Measurements from ENCODE around the gene ATP1B3.
"Not testable (repeated sequence)": the region's sequence is repeated elsewhere in the genome, so short reads cannot be mapped to it uniquely, and the experiment has no call there.

The ATP1B3 gene

DNA sequence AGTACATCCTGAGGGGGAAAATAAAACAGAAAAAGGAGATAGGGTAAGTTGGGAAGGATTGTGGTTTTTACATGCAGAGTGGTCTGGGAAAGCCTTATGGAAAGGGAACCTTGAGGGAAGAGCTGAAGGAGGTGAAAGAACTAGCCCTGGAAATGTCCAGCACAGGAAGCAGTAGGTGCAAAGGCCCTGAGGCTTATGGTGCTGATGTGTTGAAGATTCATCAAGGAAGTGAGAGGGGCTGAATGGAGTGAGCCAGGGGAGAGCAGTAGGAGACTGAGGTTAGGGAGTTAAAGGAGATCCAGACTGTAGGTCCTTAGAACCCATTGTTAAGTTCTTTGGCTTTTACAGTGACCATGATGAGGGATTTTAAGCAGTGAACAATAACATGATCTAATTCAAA, 33.0 kb downstream of the ATP1B3 start:
- no peak for DNase-seq

DNA sequence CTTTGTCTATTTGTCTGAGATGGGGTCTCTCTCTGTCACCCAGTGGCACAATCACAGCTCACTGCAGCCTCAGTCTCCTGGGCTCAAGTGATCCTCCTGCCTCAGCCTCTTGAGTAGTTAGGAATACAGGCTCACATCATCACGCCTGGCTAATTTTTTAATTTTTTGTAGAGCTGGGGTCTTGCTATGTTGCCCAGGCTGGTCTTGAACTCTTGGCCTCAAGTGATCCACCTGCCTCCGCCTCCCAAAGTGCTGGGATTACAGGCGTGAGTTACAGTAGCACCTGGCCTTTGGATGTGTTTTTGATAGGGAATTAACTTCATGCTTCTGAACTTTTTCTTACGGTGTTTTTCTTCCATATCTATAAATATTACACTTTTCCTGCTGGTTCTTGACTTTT, 33.5 kb downstream of the ATP1B3 start:
- DNase-seq = not testable (repeated sequence)

DNA sequence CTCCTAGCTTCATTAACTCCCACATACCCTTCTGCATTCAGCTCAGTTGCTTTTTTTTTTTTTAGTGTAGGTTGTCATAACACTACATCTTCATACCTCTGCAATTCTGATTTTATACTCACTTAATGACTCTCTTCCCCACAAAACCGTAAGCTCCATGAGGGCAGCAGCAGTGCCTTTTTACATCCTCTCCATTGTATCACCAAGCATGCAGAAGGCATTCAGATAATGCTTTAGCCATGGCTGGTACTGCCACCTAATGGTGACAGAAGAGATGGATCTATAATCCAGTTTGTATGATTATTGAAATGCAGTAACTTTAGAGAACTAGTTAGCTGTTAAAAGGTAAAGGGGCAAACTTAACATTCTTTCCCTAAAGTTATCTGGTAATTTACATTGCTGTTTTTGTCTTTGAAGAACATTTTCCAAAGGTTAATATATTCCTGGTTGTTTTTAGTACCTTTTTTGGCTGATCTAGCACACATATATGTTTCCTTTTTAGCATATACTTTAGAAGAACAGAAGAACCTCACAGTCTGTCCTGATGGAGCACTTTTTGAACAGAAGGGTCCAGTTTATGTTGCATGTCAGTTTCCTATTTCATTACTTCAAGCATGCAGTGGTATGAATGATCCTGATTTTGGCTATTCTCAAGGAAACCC, 36.8 kb downstream of the ATP1B3 start:
- DNase-seq = peak; percentile 64

DNA sequence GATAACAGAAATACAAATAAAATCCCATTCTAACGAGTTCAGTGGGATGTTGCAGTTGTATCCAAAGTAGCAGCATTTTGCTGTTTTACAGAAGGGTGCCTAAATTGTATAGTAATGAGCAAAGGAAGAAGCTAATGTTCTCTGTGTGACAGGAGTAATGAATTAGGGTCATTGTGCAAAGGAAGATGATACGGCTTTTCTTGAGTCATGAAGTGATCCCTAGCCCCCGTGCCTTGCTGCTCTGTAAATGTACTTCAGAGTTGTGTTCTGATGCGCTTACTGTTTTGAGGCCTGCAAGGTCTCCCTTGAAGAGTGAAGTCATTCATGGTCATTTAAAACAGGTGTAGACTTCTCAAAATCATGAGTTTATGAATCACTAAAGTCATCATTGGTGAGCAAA, 37.9 kb downstream of the ATP1B3 start:
- DNase-seq = no peak

DNA sequence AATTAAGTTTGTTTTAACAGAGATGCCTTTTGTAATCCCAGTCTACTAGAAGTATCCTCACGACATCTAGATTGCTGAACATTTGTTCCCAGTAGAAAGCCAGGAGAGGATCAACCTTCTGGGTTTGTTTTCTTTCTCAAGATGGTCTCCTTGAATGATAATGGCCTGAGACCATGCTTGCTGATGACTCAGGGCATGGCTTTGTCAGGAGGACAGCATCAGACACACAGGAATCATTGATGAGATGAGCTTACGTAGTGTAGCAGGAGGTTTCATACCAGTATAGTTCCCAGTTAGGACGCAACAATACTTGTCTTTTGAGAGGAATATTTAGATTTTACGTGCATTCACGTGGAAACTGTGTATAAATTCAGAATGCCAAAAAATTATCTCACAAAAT, 38.6 kb downstream of the ATP1B3 start:
- no peak for DNase-seq

DNA sequence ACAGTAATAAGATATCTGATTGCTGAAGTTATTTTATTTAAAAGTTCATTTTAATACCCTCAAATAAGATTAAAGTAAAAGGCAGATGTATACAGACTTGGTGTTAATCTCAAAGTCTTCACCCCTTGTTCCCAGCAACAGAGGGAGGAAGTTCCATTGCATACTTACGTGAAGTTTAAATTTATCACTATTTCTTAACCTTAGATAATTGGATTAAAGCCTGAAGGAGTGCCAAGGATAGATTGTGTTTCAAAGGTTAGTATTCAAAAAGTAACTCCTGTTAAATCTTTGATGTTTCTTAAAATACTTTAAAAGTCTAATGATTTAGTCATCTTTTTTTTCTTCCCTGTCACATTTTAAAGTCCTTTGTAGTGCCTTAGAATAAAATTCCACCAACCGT, 39.3 kb downstream of the ATP1B3 start:
- no peak for DNase-seq

DNA sequence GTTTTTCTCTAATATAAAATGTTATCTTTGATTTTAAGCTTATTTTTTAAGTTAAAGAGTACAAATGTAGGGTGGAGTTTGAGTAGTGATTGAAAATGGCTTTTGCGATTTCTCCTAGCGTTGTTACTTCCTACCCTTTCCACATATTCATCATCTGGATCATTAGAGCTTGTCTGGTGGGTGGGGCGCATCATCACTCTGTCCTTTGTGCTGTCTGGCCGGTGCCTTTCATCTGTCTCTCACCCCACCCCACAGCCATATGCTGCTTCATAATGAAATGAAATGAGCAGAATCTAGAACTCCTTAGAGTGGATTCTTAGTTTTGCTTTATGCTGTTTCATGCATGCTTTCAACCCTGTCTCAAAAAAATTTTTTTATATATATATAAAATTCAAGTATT, 44.3 kb downstream of the ATP1B3 start:
- DNase-seq = no peak

DNA sequence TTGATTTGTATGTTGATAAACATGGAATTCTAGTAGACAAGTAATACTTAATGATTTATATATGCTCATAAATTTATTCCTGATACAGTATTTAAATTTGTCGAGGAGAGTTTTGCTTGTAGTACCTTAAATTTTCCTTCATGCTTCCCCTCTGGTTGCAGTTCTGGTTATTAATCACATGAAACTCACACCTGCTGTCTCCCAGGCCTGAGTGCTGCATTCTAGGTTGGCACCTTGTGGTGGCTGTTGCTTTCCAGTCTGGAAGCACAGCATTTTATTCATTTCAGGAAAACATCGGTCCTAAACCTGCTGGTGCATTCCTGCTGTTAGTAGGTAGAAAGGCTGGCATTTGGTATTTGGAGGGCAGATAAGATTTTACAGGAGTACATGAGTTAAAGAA, 44.9 kb downstream of the ATP1B3 start:
- no peak for DNase-seq

DNA sequence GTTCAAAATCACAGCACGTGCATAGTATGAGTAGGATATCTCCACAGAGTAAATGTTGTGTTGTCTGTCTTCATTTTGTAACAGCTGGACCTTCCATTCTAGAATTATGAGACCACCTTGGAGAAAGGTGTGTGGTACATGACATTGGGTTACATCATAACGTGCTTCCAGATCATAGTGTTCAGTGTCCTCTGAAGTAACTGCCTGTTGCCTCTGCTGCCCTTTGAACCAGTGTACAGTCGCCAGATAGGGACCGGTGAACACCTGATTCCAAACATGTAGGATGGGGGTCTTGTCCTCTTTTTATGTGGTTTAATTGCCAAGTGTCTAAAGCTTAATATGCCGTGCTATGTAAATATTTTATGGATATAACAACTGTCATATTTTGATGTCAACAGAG, 49.2 kb downstream of the ATP1B3 start:
- not testable (repeated sequence) for DNase-seq

DNA sequence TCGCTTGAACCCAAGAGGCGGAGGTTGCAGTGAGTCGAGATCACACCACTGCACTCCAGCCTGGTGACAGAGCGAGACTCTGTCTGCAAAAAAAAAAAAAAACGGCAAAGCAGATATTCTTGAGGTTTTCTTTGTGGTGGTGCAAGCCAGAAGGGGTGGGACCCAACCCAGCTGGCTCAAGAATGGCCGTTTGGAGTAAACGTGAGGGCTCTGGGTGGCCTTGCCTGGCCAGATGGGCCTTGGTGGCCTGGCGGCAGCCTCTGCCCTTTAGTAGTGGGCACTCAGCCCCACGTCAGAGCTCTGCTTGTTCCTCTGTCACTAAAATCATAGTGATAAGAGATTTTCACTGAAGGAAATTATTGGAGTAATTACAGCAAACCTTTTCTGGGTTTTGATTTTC, 50.5 kb downstream of the ATP1B3 start:
- no peak for DNase-seq

DNA sequence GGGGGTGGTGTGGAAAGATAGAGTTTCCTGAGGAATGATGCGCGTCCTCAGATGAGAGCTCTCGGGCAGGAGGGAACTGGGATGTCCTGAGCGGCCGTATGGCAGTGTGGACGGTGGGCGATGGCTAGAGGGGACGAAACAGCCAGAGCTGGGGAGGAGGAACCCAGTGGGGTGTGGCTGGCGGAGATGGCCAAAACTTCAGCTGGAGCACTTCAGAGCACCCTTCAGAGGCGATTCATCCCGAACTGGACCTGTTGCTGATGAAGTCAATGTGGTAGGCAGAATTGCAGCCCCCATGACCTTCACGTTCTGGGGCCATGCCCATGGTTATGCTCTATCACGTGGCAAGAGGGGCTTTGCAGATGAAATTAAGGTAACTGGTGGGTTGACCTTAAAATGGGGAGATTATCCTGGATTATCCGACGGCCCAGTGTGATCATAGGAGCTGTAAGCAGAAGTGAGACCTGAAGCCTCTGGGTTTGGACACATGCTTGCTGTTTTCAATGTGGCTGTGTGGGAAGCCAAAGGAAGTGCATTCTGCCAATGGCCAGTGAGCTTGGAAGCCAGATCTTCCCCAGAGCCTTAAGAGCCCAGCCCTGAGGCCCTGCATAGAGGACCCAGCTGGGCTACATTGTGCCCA, 52.3 kb downstream of the ATP1B3 start:
- no peak for DNase-seq

DNA sequence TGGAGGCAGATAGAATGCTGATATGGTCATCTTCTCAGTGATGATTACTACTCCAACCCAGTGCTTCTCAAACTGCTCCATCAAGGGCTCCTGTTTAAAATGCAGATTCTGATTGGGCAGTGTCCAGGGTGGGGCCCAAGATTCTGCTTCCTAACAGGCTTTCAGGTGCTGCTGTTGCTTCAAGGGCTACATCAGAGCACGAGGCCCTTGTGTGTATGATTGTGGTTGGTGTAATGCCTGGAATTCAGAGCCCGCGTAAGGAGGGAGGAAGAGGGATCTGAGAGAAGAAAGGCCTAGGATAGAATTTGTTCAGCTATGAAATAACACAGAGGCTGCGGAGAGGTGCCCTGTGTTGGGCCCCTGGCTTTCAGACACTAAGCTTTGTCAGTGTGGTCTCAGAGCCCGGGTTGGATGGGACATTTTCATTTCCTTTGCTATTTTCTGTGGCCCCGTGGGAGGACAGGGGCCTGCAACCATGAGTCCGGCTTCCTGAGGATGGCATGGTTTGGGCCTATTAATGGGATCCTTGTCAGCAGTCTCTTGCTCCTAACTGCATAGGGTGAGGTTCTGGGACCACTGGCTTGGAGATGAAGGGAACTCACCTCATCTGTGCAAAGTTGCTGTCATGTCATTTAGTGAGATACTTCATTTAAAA, 53.0 kb downstream of the ATP1B3 start:
- DNase-seq = no peak

DNA sequence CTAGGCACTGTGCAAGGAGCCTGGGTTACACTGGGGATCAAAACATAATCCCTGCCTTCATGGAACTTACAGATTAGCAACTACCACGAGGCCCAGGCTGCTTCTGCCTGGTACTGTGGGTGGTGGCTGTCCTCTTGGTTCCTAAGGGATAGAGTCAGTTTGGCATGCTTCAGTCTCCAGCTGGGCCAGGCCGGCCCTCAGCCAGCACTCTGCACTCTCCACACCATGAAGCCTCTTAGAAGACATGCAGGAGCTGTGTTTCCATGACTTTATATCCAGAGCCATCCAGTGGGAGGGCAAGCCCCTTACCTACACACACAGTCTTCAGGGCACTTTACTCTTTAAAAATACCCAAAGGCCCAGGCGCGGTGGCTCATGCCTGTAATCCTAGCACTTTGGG, 54.4 kb downstream of the ATP1B3 start:
- no peak for DNase-seq

DNA sequence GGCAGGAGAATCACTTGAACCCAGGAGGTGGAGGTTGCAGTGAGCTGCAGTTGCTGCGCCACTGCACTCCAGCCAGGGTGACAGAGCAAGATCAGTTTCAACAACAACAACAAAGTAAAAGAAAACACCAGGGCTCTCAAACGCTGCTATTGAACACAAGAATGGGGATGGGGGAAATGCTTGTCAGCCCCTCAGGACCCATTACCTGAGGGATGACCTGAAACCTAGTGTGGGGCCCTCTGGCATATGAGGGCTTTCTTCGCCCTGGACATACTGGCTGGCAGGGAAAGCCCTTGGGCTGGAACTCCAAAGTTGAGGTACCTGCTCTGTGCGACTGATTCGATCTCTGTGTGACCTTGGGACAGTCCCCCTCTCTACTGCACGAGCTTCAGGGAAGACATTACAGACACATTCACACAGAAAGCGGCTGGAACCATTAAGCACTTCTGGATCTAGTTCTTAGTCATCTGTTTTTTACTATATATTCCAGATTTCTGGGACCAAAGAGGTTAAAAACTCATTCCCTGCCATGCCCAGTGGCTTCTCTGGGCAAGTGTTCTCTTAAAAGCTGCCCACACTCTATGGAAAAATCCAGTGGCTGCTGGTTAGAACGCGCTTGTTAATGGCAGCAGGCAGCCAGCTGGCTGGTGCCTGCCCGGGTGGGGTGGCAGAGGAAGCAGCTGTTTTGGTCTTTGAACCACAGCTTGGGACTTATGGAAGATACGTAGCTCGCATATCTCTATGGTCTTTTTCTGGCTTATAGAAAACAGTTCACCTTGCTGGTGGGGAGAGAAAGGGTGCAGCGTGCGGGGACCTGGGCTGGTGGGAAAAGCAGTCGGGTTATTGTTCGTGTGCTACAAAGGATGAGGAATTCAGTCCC, 57.2 kb downstream of the ATP1B3 start:
- DNase-seq = no peak

DNA sequence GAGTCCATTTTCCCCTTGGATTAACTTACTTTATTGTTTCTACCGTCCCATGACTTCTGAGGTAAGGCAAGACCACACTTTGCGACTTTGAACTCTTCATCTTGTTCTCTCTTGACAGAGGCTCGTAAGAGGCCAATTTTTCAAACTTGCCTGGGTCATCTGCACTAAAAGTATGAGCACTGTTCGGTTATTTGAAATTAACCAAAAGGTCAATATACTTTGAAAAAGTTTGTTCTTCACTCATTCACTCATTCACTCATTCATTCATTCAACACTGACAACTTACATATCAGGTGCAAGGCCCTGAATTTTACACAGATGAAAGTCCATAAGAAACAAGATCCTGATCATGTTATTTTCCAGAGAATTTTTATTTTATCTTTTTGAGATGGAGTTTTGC, 57.9 kb downstream of the ATP1B3 start:
- no peak for DNase-seq

DNA sequence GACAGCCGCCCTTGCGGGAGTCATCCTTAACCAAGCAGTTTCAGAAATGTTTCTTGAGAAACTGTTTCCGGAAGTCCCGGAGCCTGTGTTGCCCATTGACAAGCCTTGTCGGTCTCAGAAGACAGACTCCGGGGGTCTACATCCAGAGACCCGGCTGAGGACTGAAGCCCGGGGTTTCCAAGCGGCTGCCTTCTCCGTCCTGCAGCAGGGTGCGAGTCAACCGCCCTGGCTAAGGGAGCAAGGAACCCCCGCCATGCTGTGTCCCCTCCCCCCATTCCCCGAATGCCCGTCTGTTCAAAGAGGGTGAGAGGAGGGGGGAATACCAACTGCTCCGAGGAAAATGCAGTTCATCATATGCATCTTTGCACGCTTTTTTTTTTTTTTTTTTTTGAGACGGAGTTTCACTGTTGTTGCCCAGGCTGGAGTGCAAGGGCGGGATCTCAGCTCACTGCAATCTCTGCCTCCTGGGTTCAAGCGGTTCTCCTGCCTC, 61.6 kb downstream of the ATP1B3 start:
- no peak for DNase-seq

DNA sequence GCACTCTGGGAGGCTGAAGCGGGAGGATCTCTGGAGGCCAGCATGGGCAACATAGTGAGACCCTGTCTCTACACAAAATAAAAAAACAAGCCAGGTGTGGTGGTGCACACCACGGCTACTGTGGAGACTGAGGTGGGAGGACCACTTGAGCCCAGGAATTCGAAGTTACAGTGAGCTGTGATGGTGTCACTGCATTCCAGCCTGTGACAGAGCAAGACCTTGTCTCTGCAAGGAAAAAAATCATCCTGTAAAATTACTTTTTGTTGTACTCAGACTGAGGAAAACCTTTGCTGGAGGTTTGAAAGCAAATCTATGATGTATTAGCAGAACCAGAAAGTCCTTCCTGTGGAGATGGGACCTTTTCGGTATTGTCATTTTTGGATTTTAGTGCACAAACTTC, 63.3 kb downstream of the ATP1B3 start:
- DNase-seq = no peak

DNA sequence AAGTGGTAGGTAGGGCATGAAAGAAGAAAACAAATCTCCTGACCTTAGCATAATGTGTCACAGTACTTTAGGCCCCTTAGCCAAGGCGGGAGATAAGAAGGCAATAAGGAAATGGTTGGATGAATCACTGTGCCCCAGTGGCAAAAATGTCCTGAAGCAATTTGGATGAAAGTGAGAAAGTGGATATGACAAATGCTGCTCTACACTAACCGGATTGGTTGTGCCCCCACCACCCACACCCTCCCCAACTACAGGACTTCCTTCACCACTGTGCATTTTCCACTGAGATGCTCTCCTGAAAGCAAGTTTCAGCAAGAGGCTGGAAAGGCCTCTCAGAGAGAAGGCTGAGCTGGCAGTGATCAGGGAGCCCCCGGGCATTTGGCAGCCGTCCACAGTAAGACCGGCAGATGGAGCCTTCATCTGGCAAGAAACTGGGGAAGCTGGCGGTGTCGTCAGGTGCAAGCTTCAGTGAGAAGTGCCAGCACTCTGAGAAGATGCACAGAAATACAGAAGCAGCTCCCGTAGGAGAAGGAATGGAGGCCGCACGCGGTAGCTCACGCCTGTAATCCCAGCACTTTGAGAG, 63.8 kb downstream of the ATP1B3 start:
- peak; percentile 93 for DNase-seq

DNA sequence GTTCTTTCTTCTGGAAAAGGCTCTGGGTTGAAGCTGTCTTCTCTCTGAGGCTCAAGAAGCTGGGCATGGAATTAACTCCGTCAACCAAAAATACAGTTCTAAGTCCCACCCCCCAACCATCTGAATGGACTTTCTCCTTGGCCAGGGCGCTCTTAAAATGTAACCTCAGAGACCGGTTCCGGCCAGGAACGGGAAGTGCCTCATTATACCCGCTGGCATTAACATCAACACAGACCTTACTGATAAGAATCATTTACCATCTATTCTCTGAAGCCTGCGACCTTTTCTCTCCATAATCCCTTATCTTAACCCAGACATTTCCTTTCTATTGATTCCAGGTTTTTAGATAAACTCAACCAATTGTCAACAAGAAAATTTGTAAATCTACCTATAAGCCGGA, 64.7 kb downstream of the ATP1B3 start:
- peak; percentile 93 for DNase-seq

DNA sequence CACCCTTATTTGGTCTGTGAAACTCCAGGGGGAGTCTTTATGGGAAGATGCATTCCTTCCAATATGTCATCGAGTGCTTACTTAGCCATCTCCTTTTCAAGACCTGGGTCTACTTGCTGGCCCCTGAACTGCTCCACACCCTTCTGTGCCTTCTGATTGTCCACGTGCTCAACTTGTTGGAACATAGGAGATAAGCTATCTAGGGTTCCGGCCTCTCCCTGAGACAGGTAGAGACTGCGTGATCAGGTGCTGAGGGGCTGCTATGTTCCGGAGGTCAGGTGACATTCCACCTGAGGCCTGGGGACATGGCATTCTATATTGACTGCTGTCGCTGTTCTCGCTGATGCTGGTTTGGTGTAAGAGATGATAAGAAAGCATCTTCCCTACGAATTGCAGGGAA, 65.6 kb downstream of the ATP1B3 start:
- no peak for DNase-seq

DNA sequence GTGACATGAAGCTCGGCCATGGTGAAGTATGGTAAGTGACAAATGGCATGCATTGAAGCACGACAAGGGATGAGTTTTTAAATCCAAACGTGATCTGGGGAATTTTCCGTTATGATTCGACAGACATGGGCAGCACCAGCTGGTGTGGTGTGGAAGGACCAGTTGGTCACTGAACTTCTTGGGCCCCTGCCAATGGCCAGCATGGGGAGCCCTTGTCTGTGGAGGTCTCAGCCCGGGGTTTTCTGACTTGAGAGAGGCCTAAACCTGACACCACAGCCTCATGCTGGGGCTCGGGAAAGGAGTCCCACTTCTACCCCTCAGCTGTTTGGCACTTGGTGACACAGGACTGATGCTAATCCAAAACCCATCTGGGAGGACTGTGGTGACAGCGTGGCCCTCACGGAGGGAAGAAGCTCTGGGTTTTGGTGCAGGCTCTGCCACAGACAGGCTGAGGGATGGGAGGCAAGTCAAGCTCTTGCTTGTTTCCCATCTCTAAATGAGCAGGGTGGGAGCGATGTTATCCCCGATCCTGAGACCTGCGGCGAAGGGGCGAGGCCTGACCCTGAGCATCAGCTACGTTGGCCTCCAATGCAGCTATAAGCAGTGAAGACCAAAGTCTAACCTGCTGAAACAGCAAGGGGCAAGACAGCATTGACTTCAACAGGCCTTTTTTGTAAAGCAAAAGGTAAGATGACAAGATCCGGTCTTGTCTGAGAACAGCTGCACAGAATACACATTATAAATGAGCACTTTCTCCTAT, 69.5 kb downstream of the ATP1B3 start:
- DNase-seq = no peak

DNA sequence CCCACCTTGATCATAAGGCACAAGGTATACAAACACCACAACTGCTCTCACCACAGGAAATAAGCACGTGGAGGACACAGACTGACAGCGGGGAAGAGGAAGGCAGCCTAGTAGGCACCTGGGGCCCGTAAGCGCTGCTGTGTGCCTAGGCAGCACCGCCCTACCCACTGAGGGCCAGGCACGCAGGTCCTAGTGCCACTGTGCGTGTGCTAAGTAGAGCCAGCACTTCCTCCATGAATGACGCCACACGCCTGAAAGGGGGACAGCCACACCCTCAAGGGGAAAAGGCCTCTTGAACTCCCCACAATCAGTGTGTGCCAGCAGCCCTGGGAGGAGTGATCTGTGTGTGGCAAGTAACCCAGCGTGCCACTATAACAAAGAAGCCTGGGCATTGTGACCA, 73.0 kb downstream of the ATP1B3 start:
- no peak for DNase-seq

Measured in NCI-H146 (cell line).